RPMI7951 (cell line): ENCODE data around the gene FAM187B. TPM values are rescaled to one million over a fixed set of nuclear protein-coding genes. Genes with fewer than 3 reads are reported as not detected.

Source experiments
- DNase-seq: peaks from one replicate; pipeline ENCODE4 v3.0.0-alpha.2; 2012; ENCODE audit warnings: low read depth
- total RNA-seq: library from RNA; depleted of rRNA; stranded (reverse); fragments of >200 nt; shearing (Covaris generic); gene quantifications from 2 replicates; pipeline ENCODE4 v1.2.3, GENCODE V29; 2014; rRNA removed

FAM187B gene
- total RNA-seq, result not detected in 2 replicates

DNA sequence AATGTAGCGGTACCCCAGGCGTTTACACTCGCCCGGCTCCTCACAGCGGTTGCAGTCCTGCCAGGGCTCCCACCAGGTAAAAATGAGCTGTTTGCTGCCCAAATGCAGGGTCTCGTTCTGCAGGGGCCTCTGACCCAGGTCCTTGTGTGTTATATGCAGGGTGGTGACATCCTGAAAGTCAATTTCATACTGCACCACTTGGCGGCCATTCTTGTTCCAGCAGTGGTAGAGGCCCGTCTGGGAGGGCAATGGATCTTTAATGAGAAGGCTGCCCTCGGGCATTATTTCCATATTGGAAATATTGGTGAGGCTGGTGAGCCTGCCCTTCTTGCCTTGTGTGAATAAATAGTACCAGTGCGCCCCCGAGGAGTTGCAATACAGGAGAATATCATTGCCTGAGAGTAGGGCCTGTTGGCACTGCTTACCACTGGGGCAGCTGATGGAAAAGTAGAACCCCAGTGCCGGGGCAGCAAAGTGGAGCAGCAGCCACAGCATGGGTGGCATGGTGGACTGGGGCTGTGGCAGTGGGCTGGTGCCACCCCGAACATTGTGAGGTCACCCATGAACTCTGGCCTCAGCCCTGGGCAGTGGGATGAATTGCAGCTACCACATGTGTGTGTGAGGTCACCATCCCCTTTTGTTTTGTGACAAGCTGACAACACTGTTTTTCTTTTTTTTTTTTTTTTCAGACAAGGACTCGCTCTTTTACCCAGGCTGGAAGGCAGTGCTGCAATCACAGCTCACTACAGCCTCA lies at the start of gene FAM187B:
TSS of gene FAM187B (minus strand) at position 563 of the 754 bp plus-strand sequence. CDS start at position 504, 59 bp downstream.
- no peak for DNase-seq

DNA sequence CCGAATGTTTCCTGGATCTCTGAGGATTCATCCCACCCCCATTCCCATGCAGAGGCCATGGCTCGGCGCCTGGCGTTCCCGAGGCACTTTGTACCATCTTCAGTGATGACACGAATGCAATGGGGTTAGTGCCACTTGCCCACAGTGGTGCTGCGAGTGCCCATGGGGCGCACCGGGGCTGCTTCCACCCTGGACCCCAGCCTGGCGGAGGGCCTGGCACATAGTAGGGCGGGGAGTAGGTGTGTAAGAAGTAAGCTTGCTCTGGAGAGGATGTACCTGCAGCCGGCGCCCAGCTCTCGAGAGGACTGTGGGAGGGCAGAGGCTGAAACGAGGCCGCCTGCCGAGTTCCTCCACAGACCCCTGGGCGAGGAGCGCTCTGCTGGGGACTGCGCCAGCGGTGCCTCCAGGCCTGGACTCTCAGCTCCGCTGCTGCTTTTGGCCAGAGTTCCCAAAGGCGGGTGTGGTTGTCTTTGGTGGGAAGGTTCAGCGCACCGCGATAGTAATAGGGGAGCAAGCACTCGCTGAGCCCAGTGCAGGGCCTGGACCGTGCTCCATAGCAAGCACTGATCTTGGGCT lies 48.3 kb upstream of the FAM187B start:
- no peak for DNase-seq

DNA sequence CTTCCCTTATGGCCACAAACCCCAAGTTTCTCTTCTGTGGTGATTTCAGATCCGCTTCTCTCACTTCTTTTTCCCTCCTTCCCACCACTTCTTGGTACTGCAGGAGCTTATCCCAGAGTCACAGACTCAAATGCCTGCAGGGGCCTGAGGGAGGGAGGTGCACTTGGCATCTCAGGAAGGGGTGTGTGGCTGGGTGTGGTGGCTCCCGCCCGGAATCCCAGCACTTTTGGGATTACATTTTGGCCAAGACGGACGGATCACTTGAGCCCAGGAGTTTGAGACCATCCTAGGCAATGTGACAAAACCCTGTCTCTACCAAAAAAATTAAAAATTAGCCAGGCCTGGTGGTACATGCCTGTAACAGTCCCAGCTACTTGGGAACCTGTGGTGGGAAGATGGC lies 45.8 kb upstream of the FAM187B start:
- DNase-seq, result no peak

DNA sequence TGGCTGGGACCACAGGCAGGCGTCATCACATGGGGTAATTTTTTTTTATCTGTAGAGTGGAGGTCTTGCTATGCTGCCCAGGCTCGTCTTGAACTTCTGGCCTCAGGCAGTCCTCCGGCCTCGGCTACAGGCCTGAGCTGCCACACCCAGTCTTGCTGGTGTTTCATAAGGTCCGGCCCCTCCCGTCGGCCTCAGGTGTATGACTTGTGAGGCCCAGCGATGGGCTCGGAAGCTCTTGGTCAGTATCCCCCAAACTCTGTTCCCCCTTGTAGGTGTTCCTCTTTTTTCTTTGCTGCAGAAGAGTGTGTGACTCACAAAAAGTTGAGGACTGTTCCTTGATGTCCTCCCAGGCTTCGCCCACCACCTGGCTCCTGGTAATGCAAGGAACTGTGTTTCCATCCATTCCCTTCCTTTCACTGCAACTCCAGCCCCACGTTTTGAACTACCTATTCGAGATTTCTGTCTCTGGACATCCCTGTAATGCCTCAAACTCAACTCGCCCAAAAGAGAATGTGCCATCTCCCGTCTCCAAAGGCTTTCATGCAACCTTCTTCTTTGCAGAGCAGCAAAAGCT lies 45.2 kb upstream of the FAM187B start:
- DNase-seq, result no peak

DNA sequence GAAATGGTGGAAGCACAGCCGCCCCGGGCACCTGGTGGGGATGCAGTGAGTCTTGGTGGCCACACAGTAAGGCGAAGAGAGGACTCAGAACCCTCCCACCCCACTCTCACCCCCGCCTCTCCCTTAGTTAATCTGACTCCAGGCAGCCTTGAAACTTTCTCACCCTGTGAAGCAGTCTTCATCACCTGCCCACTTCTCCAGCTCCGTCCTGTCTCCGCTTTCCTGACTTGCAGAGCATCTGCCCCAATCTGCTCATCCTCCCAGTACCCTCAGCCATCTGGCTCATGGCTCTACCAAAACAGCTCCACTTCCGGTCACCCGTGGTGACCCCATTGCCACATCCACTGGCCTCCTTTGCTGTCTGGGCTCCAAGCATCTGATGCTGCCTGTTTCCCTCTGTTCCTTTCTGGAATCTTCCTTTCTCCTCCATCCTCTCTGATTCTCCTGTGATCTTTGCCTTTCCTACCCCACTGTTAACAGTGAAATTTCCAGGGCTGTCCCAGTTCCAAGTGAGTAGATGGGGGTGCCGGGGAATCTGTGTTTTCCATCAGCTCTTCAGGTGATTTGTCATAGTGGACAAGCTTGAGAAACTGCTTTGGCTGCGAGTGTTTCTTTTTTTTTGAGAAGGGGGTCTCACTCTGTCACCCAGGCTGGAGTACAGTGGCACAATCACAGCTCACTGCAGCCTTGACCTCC lies 44.6 kb upstream of the FAM187B start:
- no peak for DNase-seq

DNA sequence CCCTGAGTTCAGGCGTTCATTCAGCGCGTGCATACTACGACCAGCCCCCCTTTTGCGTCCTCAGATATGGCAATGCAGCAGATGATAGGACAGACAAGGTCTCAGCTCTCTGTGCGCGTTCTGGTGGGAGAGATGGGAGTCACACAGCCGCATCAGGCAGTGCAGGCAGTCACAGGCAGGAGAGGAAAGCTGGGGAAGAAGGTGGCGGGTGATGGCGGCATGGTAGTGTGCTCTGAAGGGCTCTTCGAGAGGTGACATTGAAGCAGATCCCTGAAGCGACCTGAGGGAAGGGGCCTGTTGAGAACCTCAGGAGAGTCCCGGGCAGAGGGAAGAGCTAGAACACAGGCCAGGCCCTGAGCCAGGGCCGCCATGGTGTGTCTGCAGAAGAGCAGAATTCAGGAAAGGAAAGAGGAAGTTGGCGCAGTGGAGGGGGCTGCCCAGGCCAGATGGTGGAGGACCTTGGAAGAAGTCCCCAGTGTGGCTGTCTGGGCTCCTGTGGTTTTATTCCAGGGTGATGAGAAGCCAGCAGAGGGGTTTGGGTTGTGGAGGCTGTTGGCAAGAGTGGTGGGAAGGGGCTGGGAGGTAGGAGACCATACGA lies 43.7 kb upstream of the FAM187B start:
- no peak for DNase-seq

DNA sequence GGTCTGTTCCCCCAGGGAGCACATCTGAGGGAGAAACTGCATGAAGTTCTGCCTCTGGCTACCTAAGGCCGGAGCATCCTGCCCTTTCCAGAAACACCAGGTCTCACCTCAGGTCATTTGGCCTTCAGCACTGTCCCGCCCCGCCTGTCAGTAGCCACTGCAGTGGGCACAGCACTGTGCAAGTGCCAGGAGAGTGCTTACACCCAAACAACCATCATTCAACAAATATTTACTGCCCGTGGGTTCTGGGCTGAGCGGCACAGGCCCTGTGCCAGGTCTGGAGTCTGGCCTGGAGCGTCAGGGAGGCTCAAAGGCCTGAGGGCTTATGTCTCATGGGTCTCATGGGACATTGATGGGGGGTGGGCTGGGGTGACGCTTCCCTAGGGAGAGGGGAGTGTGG lies 43.0 kb upstream of the FAM187B start:
- DNase-seq, result no peak

DNA sequence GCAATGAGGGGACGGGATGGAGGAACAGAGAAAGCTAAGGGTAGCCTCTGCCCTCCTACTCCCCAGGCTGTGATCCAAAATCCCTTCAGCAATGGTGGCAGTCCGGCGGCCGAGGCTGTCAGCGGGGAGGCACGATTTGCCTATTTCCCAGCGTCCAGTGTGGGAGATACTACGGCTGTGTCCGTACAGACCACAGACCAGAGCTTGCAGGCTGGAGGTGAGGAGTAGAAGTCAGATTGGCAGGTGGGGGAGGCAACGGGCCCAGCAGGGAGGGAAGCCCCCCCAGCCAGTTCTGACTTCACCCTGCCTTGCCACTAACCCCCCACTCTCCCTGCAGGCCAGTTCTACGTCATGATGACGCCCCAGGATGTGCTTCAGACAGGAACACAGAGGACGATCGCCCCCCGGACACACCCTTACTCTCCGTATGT lies 41.9 kb upstream of the FAM187B start:
- DNase-seq, result no peak

DNA sequence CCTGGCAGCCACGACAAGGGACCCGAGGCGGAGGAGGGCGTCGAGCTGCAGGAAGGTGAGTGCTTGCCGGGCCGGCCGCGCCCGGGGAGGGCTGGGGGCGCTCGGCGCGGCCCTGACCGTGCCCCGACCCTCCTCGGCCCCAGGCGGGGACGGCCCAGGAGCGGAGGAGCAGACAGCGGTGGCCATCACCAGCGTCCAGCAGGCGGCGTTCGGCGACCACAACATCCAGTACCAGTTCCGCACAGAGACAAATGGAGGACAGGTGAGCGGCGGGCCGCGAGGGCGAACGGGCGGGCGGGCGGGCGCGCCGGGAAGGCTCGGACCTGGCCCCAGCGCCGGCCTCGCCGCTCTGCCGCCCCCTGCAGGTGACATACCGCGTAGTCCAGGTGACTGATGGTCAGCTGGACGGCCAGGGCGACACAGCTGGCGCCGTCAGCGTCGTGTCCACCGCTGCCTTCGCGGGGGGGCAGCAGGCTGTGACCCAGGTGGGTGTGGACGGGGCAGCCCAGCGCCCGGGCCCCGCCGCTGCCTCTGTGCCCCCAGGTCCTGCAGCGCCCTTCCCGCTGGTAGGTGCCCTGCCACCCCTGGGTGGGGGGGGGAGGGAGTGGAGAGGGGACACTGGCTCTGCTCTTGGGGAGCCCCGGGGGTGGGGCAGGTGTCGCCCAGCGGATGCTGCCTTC lies 41.0 kb upstream of the FAM187B start:
- DNase-seq, result peak; percentile 74

DNA sequence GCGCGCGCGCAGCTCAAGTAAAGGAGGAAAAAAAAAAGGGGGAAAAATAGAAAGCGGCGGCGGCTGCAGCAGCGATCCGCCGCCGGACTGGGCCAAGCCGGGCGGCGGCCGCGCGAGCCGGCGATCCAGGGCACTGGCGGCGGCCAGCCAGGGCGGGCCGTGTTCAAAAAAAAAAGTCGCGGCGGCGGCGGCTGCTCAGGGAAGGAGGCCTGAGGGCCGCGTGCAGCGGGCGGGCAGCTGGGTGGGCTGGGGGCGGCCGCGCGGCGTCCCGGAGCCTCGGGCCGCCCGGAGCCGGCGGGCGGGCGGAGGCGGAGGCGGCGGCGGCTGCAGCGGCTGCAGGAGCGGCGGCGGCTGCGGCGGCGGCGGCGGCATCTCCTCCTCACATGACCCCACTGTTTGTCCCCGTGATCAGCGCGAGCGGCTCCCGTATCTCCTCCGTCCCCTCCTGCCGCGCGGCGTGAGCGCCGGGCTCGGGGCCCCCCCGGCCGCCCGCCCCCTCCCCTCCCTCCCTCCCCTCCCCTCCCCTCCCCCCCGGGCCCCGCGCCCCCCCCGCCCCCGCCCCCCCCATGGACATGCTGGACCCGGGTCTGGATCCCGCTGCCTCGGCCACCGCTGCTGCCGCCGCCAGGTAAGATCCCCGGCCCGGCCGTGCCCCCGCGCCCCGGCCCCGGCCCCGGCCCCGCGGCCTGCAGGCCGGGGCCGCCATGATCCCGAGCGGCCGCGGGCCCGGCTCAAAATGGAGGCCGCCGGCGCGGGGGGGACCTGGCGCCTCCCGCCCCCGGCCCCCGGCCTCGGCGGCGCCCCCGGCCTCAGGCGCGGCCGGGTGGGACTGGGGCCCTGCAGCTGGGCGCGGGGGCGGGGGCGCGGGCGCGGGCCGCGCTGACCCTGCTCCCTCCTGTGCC lies 40.2 kb upstream of the FAM187B start, which contains the start of gene USF2:
TSS of gene USF2 (plus strand) at position 427 of the 902 bp plus-strand sequence. CDS start at position 567, 140 bp downstream.
- DNase-seq, result peak; percentile 75

DNA sequence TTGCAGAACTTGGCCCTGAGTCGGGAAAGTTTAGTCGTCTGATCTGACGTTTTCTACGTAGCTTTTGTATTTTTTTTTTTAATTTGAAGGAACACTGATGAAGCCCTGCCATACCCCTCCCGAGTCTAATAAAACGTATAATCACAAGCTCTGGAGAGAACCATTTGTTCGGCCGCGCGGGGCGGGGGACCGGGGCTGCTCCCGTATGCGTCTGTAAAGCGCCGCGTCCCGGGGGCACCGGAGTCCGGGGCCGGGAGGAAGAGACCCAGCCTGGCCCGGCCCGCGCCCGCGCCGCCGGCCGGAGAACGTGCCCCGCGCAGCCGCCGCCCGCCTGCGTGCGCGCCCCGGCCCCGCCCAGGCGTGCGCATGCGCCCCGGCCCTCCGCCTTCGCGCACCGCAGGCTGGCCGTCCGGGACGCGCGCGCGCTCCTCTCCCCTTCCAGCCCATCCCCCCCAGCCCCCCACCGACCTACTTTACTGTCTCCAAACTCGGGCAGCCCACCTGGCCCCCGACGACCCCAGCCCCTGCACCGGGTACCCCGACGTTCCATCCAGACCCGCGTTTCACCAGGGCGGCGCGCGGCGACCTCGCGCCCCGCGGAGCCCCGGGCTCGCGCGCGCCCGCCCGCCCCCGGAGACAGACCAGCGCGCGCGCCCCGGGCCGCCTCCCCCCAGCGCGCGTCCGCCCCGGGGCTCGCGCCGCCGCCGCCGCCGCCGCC lies 39.4 kb upstream of the FAM187B start:
- DNase-seq, result peak; percentile 75

DNA sequence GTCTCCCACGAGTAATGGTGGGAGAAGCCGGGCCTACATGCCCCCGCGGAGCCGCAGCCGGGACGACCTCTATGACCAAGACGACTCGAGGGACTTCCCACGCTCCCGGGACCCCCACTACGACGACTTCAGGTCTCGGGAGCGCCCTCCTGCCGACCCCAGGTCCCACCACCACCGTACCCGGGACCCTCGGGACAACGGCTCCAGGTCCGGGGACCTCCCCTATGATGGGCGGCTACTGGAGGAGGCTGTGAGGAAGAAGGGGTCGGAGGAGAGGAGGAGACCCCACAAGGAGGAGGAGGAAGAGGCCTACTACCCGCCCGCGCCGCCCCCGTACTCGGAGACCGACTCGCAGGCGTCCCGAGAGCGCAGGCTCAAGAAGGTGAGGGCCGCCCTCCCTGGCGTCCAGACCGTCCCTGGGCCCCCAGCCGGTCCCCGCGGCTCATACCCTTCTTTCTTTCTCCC lies 38.8 kb upstream of the FAM187B start:
- DNase-seq, result peak; percentile 34

DNA sequence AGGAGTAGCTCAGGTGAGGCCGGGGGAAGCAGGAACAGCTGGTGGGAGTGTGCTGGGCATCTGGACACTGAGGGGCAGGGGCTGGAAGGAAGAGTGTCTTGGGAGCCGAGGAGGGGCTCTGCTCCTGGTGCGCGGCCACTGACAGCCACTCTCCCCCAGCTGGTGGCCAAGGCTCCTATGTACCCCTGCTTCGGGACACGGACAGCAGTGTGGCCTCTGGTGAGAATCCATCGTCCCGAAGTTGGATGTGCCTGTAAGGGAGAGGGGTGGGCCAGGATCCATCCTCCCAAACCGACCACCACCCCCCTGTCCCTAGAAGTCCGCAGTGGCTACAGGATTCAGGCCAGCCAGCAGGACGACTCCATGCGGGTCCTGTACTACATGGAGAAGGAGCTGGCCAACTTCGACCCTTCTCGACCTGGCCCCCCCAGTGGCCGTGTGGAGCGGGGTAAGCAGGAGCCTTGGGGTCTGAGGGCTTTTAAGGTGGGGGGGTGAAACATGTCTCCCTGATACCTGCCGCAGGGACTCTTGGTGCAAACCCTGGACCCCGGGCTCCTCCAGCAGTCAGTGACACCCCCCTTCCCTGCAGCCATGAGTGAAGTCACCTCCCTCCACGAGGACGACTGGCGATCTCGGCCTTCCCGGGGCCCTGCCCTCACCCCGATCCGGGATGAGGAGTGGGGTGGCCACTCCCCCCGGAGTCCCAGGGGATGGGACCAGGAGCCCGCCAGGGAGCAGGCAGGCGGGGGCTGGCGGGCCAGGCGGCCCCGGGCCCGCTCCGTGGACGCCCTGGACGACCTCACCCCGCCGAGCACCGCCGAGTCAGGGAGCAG lies 38.2 kb upstream of the FAM187B start:
- peak; percentile 16 for DNase-seq

DNA sequence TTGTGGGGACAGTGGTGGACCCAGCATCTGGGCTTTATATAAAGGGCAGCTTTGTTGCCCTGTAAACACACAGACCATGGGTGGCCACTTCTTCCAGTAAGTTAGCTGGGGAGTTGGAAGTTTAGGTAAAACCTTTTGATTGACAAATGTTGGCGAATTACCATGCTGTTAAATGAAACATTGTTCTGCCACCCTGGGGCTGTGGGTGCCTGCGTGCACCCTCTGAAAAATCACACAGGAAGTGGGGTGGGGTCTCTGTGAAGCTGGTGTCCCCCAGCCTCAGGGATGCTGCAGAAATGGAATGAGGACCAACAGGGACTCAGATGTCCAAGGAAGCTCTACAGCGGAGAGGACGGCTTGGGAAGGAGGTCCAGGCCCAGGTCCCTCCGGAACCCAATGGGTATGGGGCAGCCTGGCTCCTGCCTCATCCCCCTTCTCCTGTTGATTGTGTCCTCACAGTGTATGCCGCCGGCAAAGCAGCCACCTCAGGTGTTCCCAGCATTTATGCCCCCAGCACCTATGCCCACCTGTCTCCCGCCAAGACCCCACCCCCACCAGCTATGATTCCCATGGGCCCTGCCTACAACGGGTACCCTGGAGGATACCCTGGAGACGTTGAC lies 37.5 kb upstream of the FAM187B start:
- no peak for DNase-seq

DNA sequence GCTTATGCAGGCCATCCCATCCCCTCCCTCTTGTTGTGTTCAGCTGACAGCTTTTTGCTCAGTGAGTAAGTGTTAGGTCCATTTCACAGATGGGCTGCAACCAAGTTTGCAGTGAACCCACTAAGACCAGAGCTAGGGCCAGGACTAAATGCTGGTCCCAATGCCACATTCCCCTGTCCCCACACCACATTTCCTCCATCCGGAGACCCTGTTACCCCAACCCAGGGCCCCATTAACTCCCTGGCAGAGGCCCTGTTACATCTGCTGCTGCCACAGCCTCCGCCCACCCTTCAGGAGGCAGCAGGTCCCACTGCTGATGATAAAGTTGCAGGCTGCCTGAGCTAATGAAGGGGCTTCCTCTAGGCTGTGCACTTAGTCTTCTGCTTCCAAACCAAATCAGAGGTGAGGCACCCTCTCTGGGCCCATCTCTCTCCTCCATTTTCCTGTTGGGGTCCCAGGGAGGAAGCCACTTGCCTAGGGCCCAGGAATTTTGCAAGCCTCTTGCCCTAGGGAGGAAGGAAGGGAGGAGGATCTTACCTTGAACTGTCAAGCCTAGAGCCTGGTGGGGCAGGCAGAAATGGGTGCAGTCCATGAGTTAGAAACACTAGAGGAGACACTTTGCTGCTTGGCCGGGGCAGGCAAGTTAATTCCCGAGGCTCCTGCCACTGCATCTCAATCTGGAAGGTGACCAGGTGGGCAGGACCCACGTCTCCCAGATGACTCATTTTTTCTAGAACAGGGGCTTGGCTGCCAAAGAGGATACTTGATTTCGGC lies 36.8 kb upstream of the FAM187B start:
- DNase-seq, result peak; percentile 28

DNA sequence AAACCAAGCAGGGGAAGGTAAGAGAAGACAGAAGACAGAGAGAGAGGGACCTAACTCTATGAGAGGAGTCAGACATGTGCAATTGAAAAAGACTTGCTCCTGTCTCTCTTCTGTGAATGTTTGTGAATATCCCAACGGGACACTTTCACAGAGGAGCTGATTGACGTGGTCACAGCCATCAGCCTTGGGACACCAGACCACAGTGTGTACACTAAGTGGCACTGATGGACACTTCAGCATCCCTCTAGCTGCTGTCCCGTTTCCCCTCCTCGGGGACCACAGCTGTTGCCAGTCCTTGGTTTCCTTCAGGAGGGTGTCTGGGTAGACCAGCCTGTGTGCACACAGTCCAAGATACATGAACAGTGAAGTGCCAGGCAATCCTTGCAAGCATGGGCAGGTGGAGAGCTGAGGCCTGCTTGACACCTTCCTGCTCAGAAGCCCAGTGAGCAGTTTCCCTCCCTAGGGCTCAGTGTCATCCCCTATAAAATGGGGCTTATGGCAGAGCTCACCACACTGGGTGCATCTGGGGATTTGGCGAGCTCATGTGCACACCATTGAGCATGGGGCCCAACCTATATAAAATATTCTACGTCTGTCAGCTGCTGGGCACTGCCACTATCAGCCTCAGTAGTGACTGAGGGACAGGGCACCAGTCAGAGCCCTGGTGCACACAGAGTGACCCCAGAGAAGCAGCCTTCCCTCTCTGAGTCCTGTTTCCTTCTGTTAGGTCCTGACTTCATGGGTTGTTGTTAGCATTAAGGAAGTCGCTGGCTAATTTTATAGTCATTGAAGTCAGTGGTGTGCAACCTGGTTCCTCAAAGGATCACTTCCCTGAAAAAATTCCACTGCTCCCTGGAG lies 36.0 kb upstream of the FAM187B start:
- DNase-seq, result no peak
